Measurements from ENCODE around the gene ABCF3.

- no peak for TF ChIP-seq EZH2 (IDR thresholded peaks at IDR 0.05; ENCODE audit: borderline replicate concordance, low read depth, low read length, severe bottlenecking)
- TF ChIP-seq POLR2A (IDR thresholded peaks at IDR 0.05; ENCODE audit: low read depth, low read length) = no peak
- TF ChIP-seq CTCF (IDR thresholded peaks at IDR 0.05; ENCODE audit: extremely low read depth in 1 of 2, insufficient read depth in 1 of 2, low read depth in 1 of 2, low read length in 2 of 2) = no peak
Measured at GRCh38 chr3:184145751-184146270, 40.2 kb upstream of the ABCF3 start.
